MM.1S (cell line): ENCODE data around the gene SYK.

Source experiments
- EZH2 ChIP-seq: fragments of 300-600 bp; sonication (generic); optimal IDR thresholded peaks from 2 replicates; pipeline ENCODE3; 2017; ENCODE audit warnings: low read depth, mild to moderate bottlenecking, antibody characterized with exemption, low read length, mixed read lengths
- TF ChIP-seq, protein P1 (sequence below): fragments of 300-600 bp; sonication (generic); IDR thresholded peaks from 2 replicates; pipeline ENCODE4 v1.5.1; 2016; ENCODE audit warnings: antibody characterized with exemption, low read length, mixed read lengths

DNA sequence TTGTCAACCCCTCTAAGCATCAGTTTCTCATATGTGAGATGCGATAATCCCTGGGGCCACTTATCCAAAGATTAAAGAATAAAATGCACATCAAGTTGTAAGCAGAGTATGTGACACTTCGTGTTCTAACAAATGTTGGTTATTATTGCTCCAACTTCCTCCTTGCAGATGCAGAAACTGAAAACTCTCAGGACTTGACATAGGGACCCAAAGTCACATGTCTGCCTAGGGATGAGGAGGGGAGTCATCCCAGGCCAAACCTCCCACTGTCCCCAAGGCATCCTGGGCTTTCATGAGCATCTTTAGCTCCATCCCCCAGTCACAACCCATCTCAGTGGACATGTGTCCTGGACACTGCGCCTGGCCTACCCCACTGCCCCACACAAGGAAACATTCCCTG is 27.5 kb upstream of the SYK start:
- TF ChIP-seq, protein P1, sequence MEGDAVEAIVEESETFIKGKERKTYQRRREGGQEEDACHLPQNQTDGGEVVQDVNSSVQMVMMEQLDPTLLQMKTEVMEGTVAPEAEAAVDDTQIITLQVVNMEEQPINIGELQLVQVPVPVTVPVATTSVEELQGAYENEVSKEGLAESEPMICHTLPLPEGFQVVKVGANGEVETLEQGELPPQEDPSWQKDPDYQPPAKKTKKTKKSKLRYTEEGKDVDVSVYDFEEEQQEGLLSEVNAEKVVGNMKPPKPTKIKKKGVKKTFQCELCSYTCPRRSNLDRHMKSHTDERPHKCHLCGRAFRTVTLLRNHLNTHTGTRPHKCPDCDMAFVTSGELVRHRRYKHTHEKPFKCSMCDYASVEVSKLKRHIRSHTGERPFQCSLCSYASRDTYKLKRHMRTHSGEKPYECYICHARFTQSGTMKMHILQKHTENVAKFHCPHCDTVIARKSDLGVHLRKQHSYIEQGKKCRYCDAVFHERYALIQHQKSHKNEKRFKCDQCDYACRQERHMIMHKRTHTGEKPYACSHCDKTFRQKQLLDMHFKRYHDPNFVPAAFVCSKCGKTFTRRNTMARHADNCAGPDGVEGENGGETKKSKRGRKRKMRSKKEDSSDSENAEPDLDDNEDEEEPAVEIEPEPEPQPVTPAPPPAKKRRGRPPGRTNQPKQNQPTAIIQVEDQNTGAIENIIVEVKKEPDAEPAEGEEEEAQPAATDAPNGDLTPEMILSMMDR, result no peak
- no peak for TF ChIP-seq EZH2
